ENCODE results near the gene HBG1.

DNA sequence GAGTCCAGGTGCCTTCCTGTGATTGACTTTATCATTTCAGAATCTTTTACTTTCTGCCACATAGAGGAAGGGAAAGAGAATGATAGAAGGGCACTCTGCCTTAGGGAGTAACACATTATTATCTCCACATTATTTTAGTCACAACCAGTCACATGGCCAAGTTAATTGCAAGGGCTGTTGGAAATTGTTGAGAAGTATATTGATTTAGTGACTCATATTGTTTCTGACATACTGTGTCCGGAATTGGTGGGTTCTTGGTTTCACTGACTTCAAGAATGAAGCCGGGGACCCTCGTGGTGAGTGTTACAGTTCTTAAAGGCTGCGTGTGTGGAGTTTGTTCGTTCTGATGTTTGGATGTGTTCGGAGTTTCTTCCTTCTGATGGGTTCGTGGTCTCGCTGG, 43.4 kb upstream of the HBG1 start:
- TF ChIP-seq, protein P1, sequence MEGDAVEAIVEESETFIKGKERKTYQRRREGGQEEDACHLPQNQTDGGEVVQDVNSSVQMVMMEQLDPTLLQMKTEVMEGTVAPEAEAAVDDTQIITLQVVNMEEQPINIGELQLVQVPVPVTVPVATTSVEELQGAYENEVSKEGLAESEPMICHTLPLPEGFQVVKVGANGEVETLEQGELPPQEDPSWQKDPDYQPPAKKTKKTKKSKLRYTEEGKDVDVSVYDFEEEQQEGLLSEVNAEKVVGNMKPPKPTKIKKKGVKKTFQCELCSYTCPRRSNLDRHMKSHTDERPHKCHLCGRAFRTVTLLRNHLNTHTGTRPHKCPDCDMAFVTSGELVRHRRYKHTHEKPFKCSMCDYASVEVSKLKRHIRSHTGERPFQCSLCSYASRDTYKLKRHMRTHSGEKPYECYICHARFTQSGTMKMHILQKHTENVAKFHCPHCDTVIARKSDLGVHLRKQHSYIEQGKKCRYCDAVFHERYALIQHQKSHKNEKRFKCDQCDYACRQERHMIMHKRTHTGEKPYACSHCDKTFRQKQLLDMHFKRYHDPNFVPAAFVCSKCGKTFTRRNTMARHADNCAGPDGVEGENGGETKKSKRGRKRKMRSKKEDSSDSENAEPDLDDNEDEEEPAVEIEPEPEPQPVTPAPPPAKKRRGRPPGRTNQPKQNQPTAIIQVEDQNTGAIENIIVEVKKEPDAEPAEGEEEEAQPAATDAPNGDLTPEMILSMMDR (IDR thresholded peaks at IDR 0.05; ENCODE audit: low read length): no peak
- TF ChIP-seq EZH2 (optimal IDR thresholded peaks at IDR 0.05; ENCODE audit: low read depth, low read length): no peak
